H9 (cell line): ENCODE measurements around the gene FAM193A. TPM values are rescaled to one million over a fixed set of nuclear protein-coding genes. Genes with fewer than 3 reads are reported as not detected.

Experiments
- DNase-seq: peaks from one replicate; pipeline ENCODE4 v3.0.0-alpha.2; 2017
- H2AFZ ChIP-seq: one replicate; pipeline ENCODE4 v1.6.1; 2013; ENCODE audit warnings: mild to moderate bottlenecking, low read length, control low read depth, moderate library complexity
- H2AK5ac ChIP-seq: 2 replicates; pipeline ENCODE4 v1.6.1; 2013; ENCODE audit warnings: low read length, control low read depth, mixed read lengths; ENCODE audit not compliant: insufficient read length
- H2BK120ac ChIP-seq: one replicate; pipeline ENCODE4 v1.6.1; 2013; ENCODE audit warnings: low read depth, mild to moderate bottlenecking, low read length, control low read depth, inconsistent platforms; ENCODE audit not compliant: poor library complexity, severe bottlenecking
- H2BK12ac ChIP-seq: 2 replicates; pipeline ENCODE4 v1.6.1; 2013; ENCODE audit warnings: low read length, control low read depth, mixed read lengths, low read depth; ENCODE audit not compliant: insufficient read length
- H2BK15ac ChIP-seq: 2 replicates; pipeline ENCODE4 v1.6.1; 2013; ENCODE audit warnings: low read depth, low read length, control low read depth
- H2BK20ac ChIP-seq: one replicate; pipeline ENCODE4 v1.6.1; 2013; ENCODE audit warnings: low read depth, mild to moderate bottlenecking, low read length, control low read depth, inconsistent platforms; ENCODE audit not compliant: poor library complexity, severe bottlenecking
- H2BK5ac ChIP-seq: 2 replicates; pipeline ENCODE4 v1.6.1; 2013; ENCODE audit warnings: low read length, control low read depth, mixed read lengths; ENCODE audit not compliant: insufficient read length
- H3K14ac ChIP-seq: 2 replicates; pipeline ENCODE4 v1.6.1; 2013; ENCODE audit warnings: low read length, control low read depth; ENCODE audit not compliant: insufficient read depth
- H3K18ac ChIP-seq: 2 replicates; pipeline ENCODE4 v1.6.1; 2013; ENCODE audit warnings: low read depth, mild to moderate bottlenecking, mixed read lengths, low read length, control low read depth; ENCODE audit not compliant: insufficient read length
- H3K23ac ChIP-seq: 2 replicates; pipeline ENCODE4 v1.6.1; 2013; ENCODE audit warnings: low read length, control low read depth, mixed read lengths, low read depth; ENCODE audit not compliant: insufficient read length
- H3K23me2 ChIP-seq: 2 replicates; pipeline ENCODE4 v1.6.1; 2013; ENCODE audit warnings: low read depth, mild to moderate bottlenecking, mixed read lengths, low read length, control low read depth; ENCODE audit not compliant: insufficient read length, poor library complexity, severe bottlenecking
- H3K27ac ChIP-seq: 2 replicates; pipeline ENCODE4 v1.5.1; 2013; ENCODE audit warnings: low read length, control low read depth, mixed read lengths, low read depth; ENCODE audit not compliant: insufficient read length
- H3K27me3 ChIP-seq: 2 replicates; pipeline ENCODE4 v1.6.1; 2013; ENCODE audit warnings: low read length, control low read depth, inconsistent platforms; ENCODE audit not compliant: insufficient read depth
- H3K4ac ChIP-seq: 2 replicates; pipeline ENCODE4 v1.6.1; 2013; ENCODE audit warnings: low read depth, mild to moderate bottlenecking, control low read depth, inconsistent platforms, low read length, moderate library complexity
- H3K4me1 ChIP-seq: 2 replicates; pipeline ENCODE4 v1.6.1; 2013; ENCODE audit warnings: low read length, control low read depth, inconsistent platforms; ENCODE audit not compliant: insufficient read depth
- H3K4me2 ChIP-seq: 2 replicates; pipeline ENCODE4 v1.6.1; 2013; ENCODE audit warnings: low read length, control low read depth, mixed read lengths; ENCODE audit not compliant: insufficient read length, insufficient read depth
- H3K56ac ChIP-seq: 2 replicates; pipeline ENCODE4 v1.6.1; 2013; ENCODE audit warnings: low read depth, mild to moderate bottlenecking, mixed read lengths, low read length, control low read depth; ENCODE audit not compliant: insufficient read length
- H3K79me1 ChIP-seq: 2 replicates; pipeline ENCODE4 v1.6.1; 2013; ENCODE audit warnings: low read depth, mild to moderate bottlenecking, moderate library complexity, low read length, control low read depth, inconsistent platforms; ENCODE audit not compliant: insufficient read depth, poor library complexity, severe bottlenecking
- H3K79me2 ChIP-seq: 2 replicates; pipeline ENCODE4 v1.6.1; 2013; ENCODE audit warnings: low read length, control low read depth, inconsistent platforms; ENCODE audit not compliant: insufficient read depth
- H3K9ac ChIP-seq: 2 replicates; pipeline ENCODE4 v1.6.1; 2013; ENCODE audit warnings: low read length, control low read depth, mixed read lengths; ENCODE audit not compliant: insufficient read length; ENCODE audit errors: extremely low read depth
- H3K9me3 ChIP-seq: one replicate; pipeline ENCODE4 v1.6.1; 2013; ENCODE audit warnings: low read depth, low read length, inconsistent platforms; ENCODE audit not compliant: control insufficient read depth
- H3T11ph ChIP-seq: one replicate; pipeline ENCODE4 v1.6.1; 2013; ENCODE audit warnings: mild to moderate bottlenecking, low read length, control low read depth, inconsistent platforms
- H4K20me1 ChIP-seq: one replicate; pipeline ENCODE4 v1.6.1; 2013; ENCODE audit not compliant: control insufficient read depth, insufficient read length, insufficient read depth
- H4K5ac ChIP-seq: 2 replicates; pipeline ENCODE4 v1.6.1; 2013; ENCODE audit warnings: low read depth, mild to moderate bottlenecking, mixed read lengths, low read length, control low read depth; ENCODE audit not compliant: insufficient read length
- H4K8ac ChIP-seq: replicated peaks from 2 replicates; pipeline ENCODE4 v1.6.1; 2013; ENCODE audit warnings: low read length, control low read depth, mixed read lengths, low read depth; ENCODE audit not compliant: insufficient read length
- H4K91ac ChIP-seq: 2 replicates; pipeline ENCODE4 v1.6.1; 2013; ENCODE audit warnings: low read depth, mild to moderate bottlenecking, moderate library complexity, mixed read lengths, low read length, control low read depth; ENCODE audit not compliant: insufficient read length
- H3K27ac Mint-ChIP-seq, 3 experiments: 2 replicates in 2 of 3; 3 replicates in 1 of 3; pipeline ENCODE4 v1.8.0; 2020 to 2021; ENCODE audit warnings: mixed read lengths in 3 of 3, mild to moderate bottlenecking in 1 of 3, moderate library complexity in 1 of 3
- H3K27me3 Mint-ChIP-seq: 2 replicates; pipeline ENCODE4 v1.8.0; 2021; ENCODE audit warnings: low read depth, mild to moderate bottlenecking, moderate library complexity, mixed read lengths
- H3K36me3 Mint-ChIP-seq, 3 experiments: 2 replicates in 2 of 3; 3 replicates in 1 of 3; pipeline ENCODE4 v1.8.0; 2020 to 2021; ENCODE audit warnings: low read depth in 3 of 3, mixed read lengths in 3 of 3; ENCODE audit not compliant: insufficient read depth in 1 of 3
- H3K4me1 Mint-ChIP-seq, 2 experiments: 2 replicates each; pipeline ENCODE4 v1.8.0; 2020; ENCODE audit warnings: mixed read lengths in 2 of 2
- H3K4me3 Mint-ChIP-seq, 2 experiments: 2 replicates in 1 of 2; 3 replicates in 1 of 2; pipeline ENCODE4 v1.8.0; 2020 to 2021; ENCODE audit warnings: mild to moderate bottlenecking in 2 of 2, mixed read lengths in 2 of 2, moderate library complexity in 1 of 2
- H3K9me3 Mint-ChIP-seq, 2 experiments: 2 replicates in 1 of 2; 3 replicates in 1 of 2; pipeline ENCODE4 v1.8.0; 2020; ENCODE audit warnings: mild to moderate bottlenecking in 2 of 2, mixed read lengths in 2 of 2, moderate library complexity in 1 of 2
- WGBS: extraction: QIAGEN DNeasy Blood & Tissue Kit; methylation state at CpG from one replicate; pipeline ENCODE4 v1.1.7; 2013; ENCODE audit warnings: missing lambda C conversion rate, low lambda C conversion rate, mixed read lengths; ENCODE audit not compliant: insufficient read length; ENCODE audit errors: extremely low coverage; 5-methylcytosine and 5-hydroxymethylcytosine counted together
- total RNA-seq: library from RNA; stranded (reverse); gene quantifications from 2 replicates; pipeline ENCODE4 v1.2.1, GENCODE V29; 2021
- TF ChIP-seq, protein P1 (sequence below): fragments of 200-600 bp; sonication (generic); conservative IDR thresholded peaks from 3 replicates; pipeline ENCODE4 v1.8.0; 2021; ENCODE audit warnings: antibody characterized with exemption, mild to moderate bottlenecking

The FAM193A gene
- total RNA-seq, 1 experiment from 2014 or later, result 36.9 TPM

- Histone ChIP-seq H3K14ac (no peak overlapping the region), H3K4me1 (no peaks in the 10 kb centered on the region), H3K27me3 (no peaks in the 10 kb centered on the region), H3K9me3 (no peaks in the 10 kb centered on the region), H3K4me2 (no peak overlapping the region), H4K5ac (no peak overlapping the region), H3K23ac (no peak overlapping the region), H2BK12ac (no peak overlapping the region), H2BK5ac (no peak overlapping the region), H2BK15ac (no peak overlapping the region), H4K91ac (no peak overlapping the region), H3K79me2 (peaks cover 4% of the 10 kb centered on the region; the same call in 1 of the 2 replicates), H3K79me1 (peaks cover 4% of the 10 kb centered on the region), H2BK20ac (no peak overlapping the region), H2AFZ (no peak overlapping the region), H3K4ac (no peak overlapping the region), H3K9ac (no peak overlapping the region), H2BK120ac (no peak overlapping the region), H3K23me2 (peaks cover 4% of the 10 kb centered on the region), H3T11ph (no peak overlapping the region), H4K8ac (no peak overlapping the region), H3K56ac (no peak overlapping the region), H2AK5ac (no peak overlapping the region), H4K20me1 (no peaks in the 10 kb centered on the region), H3K27ac (no peak overlapping the region), H3K18ac (no peak overlapping the region)
- no peak overlapping the region for H3K4me3 Mint-ChIP-seq
- no peaks in the 10 kb centered on the region for H3K9me3 Mint-ChIP-seq
- H3K27me3 Mint-ChIP-seq, result no peaks in the 10 kb centered on the region
- peaks cover 13 to 24% (median 17%) of the 10 kb centered on the region in 3 experiments; a peak in 6 of 7 replicates for H3K36me3 Mint-ChIP-seq
- WGBS, result no CpG with 5 or more reads among the region's 19 CpGs
- no peak for DNase-seq
- H3K27ac Mint-ChIP-seq, result no peak overlapping the region; a peak in 1 of 7 replicates
- TF ChIP-seq, protein P1, sequence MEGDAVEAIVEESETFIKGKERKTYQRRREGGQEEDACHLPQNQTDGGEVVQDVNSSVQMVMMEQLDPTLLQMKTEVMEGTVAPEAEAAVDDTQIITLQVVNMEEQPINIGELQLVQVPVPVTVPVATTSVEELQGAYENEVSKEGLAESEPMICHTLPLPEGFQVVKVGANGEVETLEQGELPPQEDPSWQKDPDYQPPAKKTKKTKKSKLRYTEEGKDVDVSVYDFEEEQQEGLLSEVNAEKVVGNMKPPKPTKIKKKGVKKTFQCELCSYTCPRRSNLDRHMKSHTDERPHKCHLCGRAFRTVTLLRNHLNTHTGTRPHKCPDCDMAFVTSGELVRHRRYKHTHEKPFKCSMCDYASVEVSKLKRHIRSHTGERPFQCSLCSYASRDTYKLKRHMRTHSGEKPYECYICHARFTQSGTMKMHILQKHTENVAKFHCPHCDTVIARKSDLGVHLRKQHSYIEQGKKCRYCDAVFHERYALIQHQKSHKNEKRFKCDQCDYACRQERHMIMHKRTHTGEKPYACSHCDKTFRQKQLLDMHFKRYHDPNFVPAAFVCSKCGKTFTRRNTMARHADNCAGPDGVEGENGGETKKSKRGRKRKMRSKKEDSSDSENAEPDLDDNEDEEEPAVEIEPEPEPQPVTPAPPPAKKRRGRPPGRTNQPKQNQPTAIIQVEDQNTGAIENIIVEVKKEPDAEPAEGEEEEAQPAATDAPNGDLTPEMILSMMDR, result no peak; the same call in 2 of the 3 replicates
- peaks cover 6 to 8% of the 10 kb centered on the region in 2 experiments for H3K4me1 Mint-ChIP-seq
Measured at GRCh38 chr4:2750719-2751605, 214.5 kb downstream of the FAM193A start.
